ENCODE data around the gene KLRG1.

KLRG1 gene

GRCh38 chr12:9043766-9044165, 54.4 kb downstream of the KLRG1 start:
- DNase-seq, result no peak

- DNase-seq, result no peak
Observed at GRCh38 chr12:9047105-9047504, 57.8 kb downstream of the KLRG1 start.

GRCh38 chr12:9048930-9049329, 59.6 kb downstream of the KLRG1 start:
- peak; percentile 8 for DNase-seq

GRCh38 chr12:9049520-9050133, 60.3 kb downstream of the KLRG1 start:
- DNase-seq, result peak; percentile 58

- DNase-seq, result no peak
Observed at GRCh38 chr12:9050521-9051157, 61.3 kb downstream of the KLRG1 start.

GRCh38 chr12:9051158-9051550, 61.8 kb downstream of the KLRG1 start:
- no peak for DNase-seq

- no peak for DNase-seq
Observed at GRCh38 chr12:9052610-9053009, 63.3 kb downstream of the KLRG1 start.

All from CD4-positive, alpha-beta T cell treated with Interleukin-17A for 4 hours (primary cell).